Caco-2 (cell line): ENCODE measurements around the gene DAO. TPM values are rescaled to one million over a fixed set of nuclear protein-coding genes. Genes with fewer than 3 reads are reported as not detected.

ENCODE experiments used
- Bru-seq: library from RNA; stranded (reverse); fragments of 400-500 nt; gene quantifications from one replicate; lab custom pipeline; 2021; lab: Mats Ljungman, UMichigan
- BruChase-seq, 2 experiments: library from RNA; stranded (reverse); fragments of 400-500 nt; gene quantifications; one replicate each; lab custom pipeline; 2021; lab: Mats Ljungman, UMichigan
- BruUV-seq: library from RNA; stranded (reverse); fragments of 400-500 nt; replicated peaks from 2 replicates; lab custom pipeline; 2021; lab: Mats Ljungman, UMichigan
- CTCF ChIA-PET: fragments of 300-600 bp; sonication (Branson Sonifier 250); formaldehyde crosslinking; loops from one replicate; lab custom pipeline; 2022; ENCODE audit warnings: antibody characterized with exemption; lab: Charles Lee
- POLR2A ChIA-PET: fragments of 300-600 bp; sonication (Branson Sonifier 250); formaldehyde crosslinking; loops from one replicate; lab custom pipeline; 2022; ENCODE audit warnings: antibody characterized with exemption; lab: Charles Lee
- DNase-seq, 2 experiments: peaks; one replicate each; pipeline versions ENCODE4 v3.0.0 to v3.0.0-alpha.2; 2020 to 2022
- H3K27me3 ChIP-seq: replicated peaks from 2 replicates; pipeline ENCODE4 v1.6.0; 2011; ENCODE audit warnings: low read length; ENCODE audit not compliant: control insufficient read depth, insufficient read depth
- H3K36me3 ChIP-seq: 2 replicates; pipeline ENCODE4 v1.5.1; 2011; ENCODE audit warnings: low read length; ENCODE audit not compliant: control insufficient read depth, insufficient read depth
- H3K4me1 ChIP-seq: fragments of 250-450 bp; sonication (Bioruptor Pico); 2 replicates; pipeline ENCODE4 v1.5.1; 2020; ENCODE audit warnings: mild to moderate bottlenecking
- H3K4me3 ChIP-seq: 2 replicates; pipeline ENCODE4 v1.5.1; 2011; ENCODE audit warnings: low read depth, mild to moderate bottlenecking, control low read depth, low read length
- H3K9me3 ChIP-seq: fragments of 250-450 bp; sonication (Bioruptor Pico); 2 replicates; pipeline ENCODE4 v1.5.1; 2020; ENCODE audit warnings: mild to moderate bottlenecking, moderate library complexity
- H3K27ac Mint-ChIP-seq: one replicate; pipeline ENCODE4 v1.8.0; 2022; ENCODE audit warnings: mixed read lengths; ENCODE audit not compliant: unreplicated experiment
- H3K27me3 Mint-ChIP-seq: one replicate; pipeline ENCODE4 v1.8.0; 2022; ENCODE audit warnings: mixed read lengths; ENCODE audit not compliant: insufficient read depth, unreplicated experiment
- H3K36me3 Mint-ChIP-seq: one replicate; pipeline ENCODE4 v1.8.0; 2022; ENCODE audit warnings: mild to moderate bottlenecking, mixed read lengths; ENCODE audit not compliant: insufficient read depth, unreplicated experiment
- H3K4me1 Mint-ChIP-seq: one replicate; pipeline ENCODE4 v1.8.0; 2022; ENCODE audit warnings: low read depth, mixed read lengths; ENCODE audit not compliant: unreplicated experiment
- H3K4me3 Mint-ChIP-seq: one replicate; pipeline ENCODE4 v1.8.0; 2022; ENCODE audit warnings: mild to moderate bottlenecking, moderate library complexity, mixed read lengths; ENCODE audit not compliant: unreplicated experiment
- H3K9me3 Mint-ChIP-seq: one replicate; pipeline ENCODE4 v1.8.0; 2022; ENCODE audit warnings: mixed read lengths; ENCODE audit not compliant: unreplicated experiment
- CTCF ChIP-seq, 2 experiments: fragments of 200-600 bp in 1 of 2; IDR thresholded peaks; 1 replicate in 1 of 2; 2 replicates in 1 of 2; pipeline versions ENCODE4 v1.5.1 to v1.8.0; 2011 to 2022; ENCODE audit warnings: antibody characterized with exemption in 1 of 2, control low read depth in 1 of 2, inconsistent platforms in 1 of 2, low read depth in 1 of 2, low read length in 1 of 2, mild to moderate bottlenecking in 1 of 2, moderate library complexity in 1 of 2; ENCODE audit not compliant: insufficient read depth in 1 of 2, severe bottlenecking in 1 of 2, unreplicated experiment in 1 of 2
- intact Hi-C: fragments of 100-400 bp; cut with micrococcal nuclease; formaldehyde crosslinking; loops from one replicate; pipeline ENCODE4 v1.10.0; 2022; ENCODE audit not compliant: unreplicated experiment
- long read RNA-seq: library from polyadenylated mRNA; stranded (forward); transcript quantifications from one replicate; pipeline ENCODE4 v2.0.0, GENCODE V29; 2022
- total RNA-seq: library from RNA; stranded (reverse); gene quantifications from 2 replicates; pipeline ENCODE4 v1.2.3, GENCODE V29; 2022

The DAO gene
- total RNA-seq: not detected in 2 replicates
- percentile 11 among the genes with signal in this experiment for Bru-seq, nascent RNA
- BruChase-seq, experiment 1, labeled RNA remaining after a 2-hour chase: percentile 7 among the genes with signal in this experiment
- BruChase-seq, experiment 2, labeled RNA remaining after a 6-hour chase: percentile 10 among the genes with signal in this experiment
- long read RNA-seq, partial matches to known transcripts: 1 of 1 reads
- long read RNA-seq, other reads (novel, unspliced or antisense): 0 of 1 reads

- H3K9me3 Mint-ChIP-seq: no peaks in the 10 kb centered on the region
Measured at GRCh38 chr12:108879615-108880254, at the start of gene DAO. Gene DAO (plus strand): TSS chr12:108880092. CDS start chr12:108885007, 4,915 bp downstream.

GRCh38 chr12:108831309-108831991, 48.4 kb upstream of the DAO start:
- H3K9me3 ChIP-seq: no peaks in the 10 kb centered on the region
- POLR2A ChIA-PET: no interaction called here
- no peaks in the 10 kb centered on the region for H3K27me3 ChIP-seq
- Mint-ChIP-seq H3K4me1 (peaks cover 33% of the 10 kb centered on the region), H3K36me3 (peaks cover 41% of the 10 kb centered on the region), H3K9me3 (no peaks in the 10 kb centered on the region), H3K27me3 (no peaks in the 10 kb centered on the region), H3K27ac (peak overlapping the region; percentile 77), H3K4me3 (no peak overlapping the region)
- BruUV-seq: no TSS peak
- CTCF ChIA-PET: interaction anchor here (1.6 kb wide), 1 partner anchor 119 kb away, joined by 8 read pairs; no protein-coding TSS in a partner anchor
- DNase-seq: no peak
- peaks cover 2% of the 10 kb centered on the region for H3K36me3 ChIP-seq
- peaks cover 26% of the 10 kb centered on the region for H3K4me1 ChIP-seq
- TF ChIP-seq CTCF (IDR thresholded peaks at IDR 0.05; ENCODE audit: insufficient read depth in 1 of 2, low read depth in 1 of 2, low read length in 1 of 2, severe bottlenecking in 1 of 2, unreplicated experiment in 1 of 2): no peak
- H3K4me3 ChIP-seq: no peak overlapping the region
- intact Hi-C loops: no loop called here

More at GRCh38 chr12:108879615-108880254, at the start of gene DAO:
- no peak within 1 kb of the TSS for H3K4me3 Mint-ChIP-seq
- POLR2A ChIA-PET: no interaction called here
- no peaks in the 10 kb centered on the region for H3K36me3 Mint-ChIP-seq
- no peak within 1 kb of the TSS for H3K4me3 ChIP-seq
- no peaks in the 10 kb centered on the region for H3K27me3 ChIP-seq
- H3K27me3 Mint-ChIP-seq: no peaks in the 10 kb centered on the region
- no peaks in the 10 kb centered on the region for H3K4me1 ChIP-seq
- intact Hi-C loops: no loop called here
- no peak within 1 kb of the TSS for H3K27ac Mint-ChIP-seq
- DNase-seq: no peak
- CTCF ChIA-PET: interaction anchor here (0.9 kb wide), 1 partner anchor 71 kb away, joined by 4 read pairs; no protein-coding TSS in a partner anchor
- no peaks in the 10 kb centered on the region for H3K9me3 ChIP-seq
- no peak for TF ChIP-seq CTCF (IDR thresholded peaks at IDR 0.05; ENCODE audit: insufficient read depth in 1 of 2, low read depth in 1 of 2, low read length in 1 of 2, severe bottlenecking in 1 of 2, unreplicated experiment in 1 of 2)
- H3K36me3 ChIP-seq: no peaks in the 10 kb centered on the region
- H3K4me1 Mint-ChIP-seq: no peaks in the 10 kb centered on the region
- BruUV-seq: no TSS peak

GRCh38 chr12:108832208-108832607, 47.7 kb upstream of the DAO start:
- ChIA-PET CTCF (interaction anchor here (1.6 kb wide), 1 partner anchor 118 kb away, joined by 8 read pairs; no protein-coding TSS in a partner anchor), POLR2A (interaction anchor here (1.2 kb wide), 1 partner anchor 76 kb away, joined by 4 read pairs; no protein-coding TSS in a partner anchor)
- intact Hi-C loops: loop anchor here (2.0 kb wide), 1 partner anchor 25 kb away; the partner anchor contains the start of gene SSH1
- Histone ChIP-seq H3K36me3 (peaks cover 2% of the 10 kb centered on the region), H3K4me3 (no peak overlapping the region), H3K27me3 (no peaks in the 10 kb centered on the region), H3K9me3 (no peaks in the 10 kb centered on the region), H3K4me1 (peaks cover 23% of the 10 kb centered on the region)
- Mint-ChIP-seq H3K27me3 (no peaks in the 10 kb centered on the region), H3K4me1 (peaks cover 33% of the 10 kb centered on the region), H3K9me3 (no peaks in the 10 kb centered on the region), H3K4me3 (peak overlapping the region; percentile 69), H3K36me3 (peaks cover 37% of the 10 kb centered on the region), H3K27ac (peak overlapping the region; percentile 77)
- no peak for DNase-seq
- TF ChIP-seq CTCF (IDR thresholded peaks at IDR 0.05; ENCODE audit: insufficient read depth in 1 of 2, low read depth in 1 of 2, low read length in 1 of 2, severe bottlenecking in 1 of 2, unreplicated experiment in 1 of 2): no peak
- no TSS peak for BruUV-seq
